ENCODE measurements around the gene TRANK1. TPM values are rescaled to one million over a fixed set of nuclear protein-coding genes. Genes with fewer than 3 reads are reported as not detected.

The TRANK1 gene
- total RNA-seq, 2 experiments from 2014 or later: 3.6 to 4.0 TPM

GRCh38 chr3:36827133-36827532 lies 117.7 kb downstream of the TRANK1 start:
- ChIA-PET POLR2A (no interaction called here), CTCF (no interaction called here)

GRCh38 chr3:36826240-36826639 lies 118.6 kb downstream of the TRANK1 start:
- ChIA-PET CTCF (no interaction called here), POLR2A (no interaction called here)

GRCh38 chr3:36824443-36824842 lies 120.4 kb downstream of the TRANK1 start:
- POLR2A ChIA-PET: no interaction called here
- CTCF ChIA-PET: interaction anchor here (0.5 to 1.1 kb wide), 2 partner anchors 9 to 98 kb away, joined by 3 to 4 read pairs; no protein-coding TSS in a partner anchor

GRCh38 chr3:36823806-36824205 lies 121.0 kb downstream of the TRANK1 start:
- ChIA-PET CTCF (interaction anchor here (0.5 to 1.1 kb wide), 2 partner anchors 9 to 99 kb away, joined by 3 to 4 read pairs; no protein-coding TSS in a partner anchor), POLR2A (no interaction called here)

GRCh38 chr3:36820083-36820482 lies 124.8 kb downstream of the TRANK1 start:
- ChIA-PET POLR2A (no interaction called here), CTCF (no interaction called here)

GRCh38 chr3:36817806-36818533 lies 126.9 kb downstream of the TRANK1 start:
- POLR2A ChIA-PET: no interaction called here
- CTCF ChIA-PET: interaction anchor here (1.5 kb wide), 1 partner anchor 141 kb away, joined by 3 read pairs; no protein-coding TSS in a partner anchor

GRCh38 chr3:36815375-36815774 lies 129.5 kb downstream of the TRANK1 start:
- ChIA-PET CTCF (interaction anchor here (1.4 kb wide), 1 partner anchor 8 kb away, joined by 3 read pairs; no protein-coding TSS in a partner anchor), POLR2A (no interaction called here)

GRCh38 chr3:36814776-36815175 lies 130.1 kb downstream of the TRANK1 start:
- CTCF ChIA-PET: interaction anchor here (1.4 kb wide), 1 partner anchor 9 kb away, joined by 3 read pairs; no protein-coding TSS in a partner anchor

GRCh38 chr3:36814066-36814717 lies 130.7 kb downstream of the TRANK1 start:
- CTCF ChIA-PET: interaction anchor here (1.4 kb wide), 1 partner anchor 10 kb away, joined by 3 read pairs; no protein-coding TSS in a partner anchor
- POLR2A ChIA-PET: no interaction called here

More at GRCh38 chr3:36814776-36815175, 130.1 kb downstream of the TRANK1 start:
- POLR2A ChIA-PET: no interaction called here

GRCh38 chr3:36813305-36813704 lies 131.5 kb downstream of the TRANK1 start:
- ChIA-PET POLR2A (no interaction called here), CTCF (no interaction called here)

GRCh38 chr3:36812240-36812639 lies 132.6 kb downstream of the TRANK1 start:
- ChIA-PET POLR2A (no interaction called here), CTCF (no interaction called here)

- POLR2A ChIA-PET: no interaction called here
- CTCF ChIA-PET: no interaction called here
Measured at GRCh38 chr3:36811768-36812167, 133.1 kb downstream of the TRANK1 start.

- ChIA-PET CTCF (no interaction called here), POLR2A (no interaction called here)
Measured at GRCh38 chr3:36804295-36805055, 140.4 kb downstream of the TRANK1 start.

GRCh38 chr3:36803091-36803791 lies 141.6 kb downstream of the TRANK1 start:
- ChIA-PET CTCF (no interaction called here), POLR2A (no interaction called here)

GRCh38 chr3:36800533-36801116 lies 144.2 kb downstream of the TRANK1 start:
- CTCF ChIA-PET: no interaction called here

GRCh38 chr3:36796881-36797280 lies 148.0 kb downstream of the TRANK1 start:
- POLR2A ChIA-PET: no interaction called here
- CTCF ChIA-PET: no interaction called here

More at GRCh38 chr3:36800533-36801116, 144.2 kb downstream of the TRANK1 start:
- POLR2A ChIA-PET: no interaction called here

GRCh38 chr3:36796161-36796560 lies 148.7 kb downstream of the TRANK1 start:
- ChIA-PET POLR2A (no interaction called here), CTCF (no interaction called here)

- CTCF ChIA-PET: no interaction called here
- POLR2A ChIA-PET: no interaction called here
Measured at GRCh38 chr3:36795622-36796021, 149.2 kb downstream of the TRANK1 start.

- ChIA-PET CTCF (interaction anchor here (0.7 kb wide), 1 partner anchor 167 kb away, joined by 3 read pairs; no protein-coding TSS in a partner anchor), POLR2A (no interaction called here)
Measured at GRCh38 chr3:36792342-36792741, 152.5 kb downstream of the TRANK1 start.

GRCh38 chr3:36790765-36791164 lies 154.1 kb downstream of the TRANK1 start:
- ChIA-PET CTCF (no interaction called here), POLR2A (no interaction called here)
